ENCODE data around the gene RAI2.

RAI2 gene

DNA sequence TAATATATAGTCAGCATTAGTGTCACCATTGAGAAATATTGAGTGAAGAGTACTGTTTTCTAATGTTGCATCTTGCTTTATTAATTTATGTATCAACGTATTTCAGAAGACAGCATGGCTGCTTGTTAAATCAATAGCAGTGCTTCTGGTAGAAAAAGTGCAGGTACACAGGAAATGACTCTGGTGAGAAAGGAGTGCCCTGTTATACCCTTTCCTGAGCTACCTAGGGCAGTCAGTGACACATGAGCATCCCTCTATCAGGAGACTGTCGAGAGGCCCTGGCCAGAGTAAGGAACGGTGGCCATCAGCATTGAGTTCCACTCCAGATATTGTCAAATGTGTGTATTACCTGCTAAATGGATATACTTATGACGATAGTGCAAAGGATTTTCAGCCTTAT, 81.7 kb downstream of the RAI2 start:
- DNase-seq (ENCODE audit: low spot score), result no peak

DNA sequence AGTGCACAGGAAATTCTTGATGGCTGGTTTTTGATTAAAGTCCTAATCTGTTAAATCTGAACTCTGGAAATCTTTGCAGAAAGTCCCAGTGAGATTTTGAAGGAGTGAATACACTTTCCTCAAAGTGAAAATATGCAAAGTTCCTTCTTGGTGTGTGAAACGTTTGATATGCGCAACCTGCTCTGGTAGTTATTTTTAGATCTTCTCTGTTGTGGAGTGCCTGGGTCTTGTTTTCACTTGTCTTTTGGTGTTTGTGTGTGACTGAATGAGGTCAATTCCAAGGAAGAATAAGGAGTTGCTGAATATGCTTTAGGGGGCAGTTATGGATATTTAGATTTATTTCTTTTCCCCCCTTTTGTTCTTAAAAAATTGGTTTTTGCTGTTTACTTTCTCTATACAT, 82.1 kb downstream of the RAI2 start:
- no peak for DNase-seq (ENCODE audit: low spot score)

DNA sequence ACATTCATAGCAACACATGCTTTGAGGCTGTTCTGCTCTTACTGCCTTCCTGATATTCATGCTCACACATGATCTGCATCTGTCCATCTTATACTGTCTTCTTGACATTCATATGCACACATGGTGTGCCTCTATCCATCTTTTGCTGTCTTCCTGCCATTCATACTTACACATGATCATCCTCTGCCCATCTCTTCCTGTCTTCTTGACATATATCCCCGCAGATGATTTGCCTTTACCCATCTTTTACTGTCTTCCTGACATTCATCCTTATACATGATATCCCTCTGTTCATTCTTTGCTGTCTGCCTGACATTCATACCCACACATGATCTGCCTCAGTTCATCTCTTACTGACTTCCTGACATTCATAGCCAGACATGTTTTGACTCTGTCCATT, 87.0 kb downstream of the RAI2 start:
- DNase-seq (ENCODE audit: low spot score), result no peak

DNA sequence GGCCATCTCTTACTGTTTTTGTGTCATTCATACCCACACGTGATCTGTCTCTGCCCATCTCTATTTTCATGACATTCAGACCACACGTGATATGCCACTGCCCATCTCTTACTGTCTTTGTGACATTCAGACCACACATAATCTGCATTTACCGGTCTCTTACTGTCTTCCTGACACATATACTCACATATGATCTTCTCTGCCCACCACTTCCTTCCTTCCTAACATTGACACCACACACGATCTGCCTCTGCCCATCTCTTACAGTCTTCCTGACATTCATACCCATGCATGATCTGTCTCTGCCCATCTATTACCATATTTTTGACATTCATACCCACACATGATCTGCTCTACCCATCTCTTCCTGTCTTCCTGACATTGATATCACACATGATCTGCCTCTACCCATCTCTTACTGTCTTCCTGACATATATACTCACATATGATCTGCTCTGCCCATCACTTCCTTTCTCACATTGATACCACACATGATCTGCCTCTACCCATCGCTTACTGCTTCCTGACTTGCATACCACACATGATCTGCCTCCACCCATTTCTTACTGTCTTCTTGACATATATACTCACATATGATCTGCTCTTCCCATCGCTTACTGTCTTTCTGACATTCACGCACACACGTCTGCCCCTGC, 87.7 kb downstream of the RAI2 start:
- no peak for DNase-seq (ENCODE audit: low spot score)

DNA sequence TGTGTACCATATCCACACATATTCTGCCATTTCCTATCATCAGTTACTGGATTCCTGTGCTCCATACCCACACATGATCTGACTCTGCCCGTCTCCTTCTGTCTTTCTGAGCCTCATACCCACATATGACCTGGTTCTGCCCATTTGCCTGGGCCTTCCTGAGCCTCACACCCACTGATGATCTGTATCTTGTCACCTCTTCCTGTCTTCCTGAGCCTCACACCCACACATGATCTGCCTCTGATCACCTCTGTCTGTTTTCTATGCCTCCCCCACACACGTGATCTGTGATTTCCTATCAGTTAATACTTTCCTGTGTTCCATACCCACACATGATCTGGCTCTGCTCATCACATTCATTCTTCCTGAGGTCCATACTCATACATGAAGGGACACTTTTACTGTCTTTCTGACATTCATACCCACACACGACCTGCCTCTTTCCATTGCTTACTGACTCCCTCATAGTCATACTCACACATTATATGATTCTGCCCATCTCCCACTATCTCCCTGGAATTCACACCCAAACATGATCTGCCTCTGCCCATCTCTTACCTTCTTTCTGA, 91.3 kb downstream of the RAI2 start:
- no peak for DNase-seq (ENCODE audit: low spot score)

DNA sequence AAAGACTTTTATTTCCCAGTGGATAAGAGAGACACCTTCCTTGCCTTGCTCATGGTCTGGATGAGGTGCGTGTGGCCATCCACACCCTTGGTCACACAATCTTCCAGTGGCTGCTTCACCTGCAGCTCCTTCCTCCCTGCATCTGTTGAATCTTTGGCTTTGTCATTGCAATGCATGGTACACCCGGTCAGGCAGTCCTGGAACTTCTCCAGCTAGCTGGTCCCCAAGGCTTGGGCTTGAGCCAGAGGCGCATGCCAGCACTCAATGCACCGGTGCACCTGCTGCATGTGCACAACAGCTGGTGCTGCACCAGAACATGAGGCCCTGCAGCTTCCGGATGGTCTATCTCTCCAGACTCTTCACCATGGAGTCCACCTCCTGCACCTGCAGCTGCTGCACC, 92.1 kb downstream of the RAI2 start:
- no peak for DNase-seq (ENCODE audit: low spot score)

DNA sequence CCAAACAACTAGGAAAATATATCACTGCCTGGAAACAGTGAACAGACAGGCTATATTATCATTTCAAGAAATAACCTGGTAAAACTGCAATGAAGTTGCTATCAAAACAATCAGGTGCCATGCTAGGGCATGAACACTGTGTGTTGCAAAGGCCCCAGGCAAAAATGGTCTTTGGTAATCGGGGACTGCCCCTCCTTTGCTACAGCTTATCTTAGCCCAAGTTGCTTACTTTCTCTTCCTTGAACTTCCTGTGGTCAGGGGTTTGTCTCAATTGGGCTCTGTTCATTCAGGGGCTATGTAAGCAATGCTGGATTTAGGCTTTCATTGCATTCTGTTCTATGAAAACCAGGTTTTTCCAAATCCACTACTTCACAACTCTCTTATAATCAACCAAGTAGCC, 93.4 kb downstream of the RAI2 start:
- DNase-seq (ENCODE audit: low spot score), result no peak

DNA sequence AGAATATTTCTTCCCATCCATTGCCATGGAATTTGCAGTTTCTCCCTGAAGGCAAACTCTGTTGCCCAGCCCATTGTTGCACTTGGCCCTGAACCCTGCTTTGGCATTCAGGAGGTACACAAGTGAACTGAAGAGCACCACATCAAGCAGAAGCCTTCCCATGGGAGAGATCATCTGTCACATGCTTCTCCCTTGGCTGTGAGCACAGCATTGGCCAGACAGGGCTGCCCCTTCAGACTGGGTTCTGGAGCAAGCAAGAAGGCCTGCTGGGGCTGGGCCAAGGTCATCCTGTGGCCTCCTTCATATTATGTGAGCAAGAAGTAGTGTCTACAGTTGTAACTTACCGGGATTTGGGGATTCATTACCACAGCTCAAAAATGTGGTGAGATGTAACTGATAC, 101.1 kb downstream of the RAI2 start:
- no peak for DNase-seq (ENCODE audit: low spot score)

DNA sequence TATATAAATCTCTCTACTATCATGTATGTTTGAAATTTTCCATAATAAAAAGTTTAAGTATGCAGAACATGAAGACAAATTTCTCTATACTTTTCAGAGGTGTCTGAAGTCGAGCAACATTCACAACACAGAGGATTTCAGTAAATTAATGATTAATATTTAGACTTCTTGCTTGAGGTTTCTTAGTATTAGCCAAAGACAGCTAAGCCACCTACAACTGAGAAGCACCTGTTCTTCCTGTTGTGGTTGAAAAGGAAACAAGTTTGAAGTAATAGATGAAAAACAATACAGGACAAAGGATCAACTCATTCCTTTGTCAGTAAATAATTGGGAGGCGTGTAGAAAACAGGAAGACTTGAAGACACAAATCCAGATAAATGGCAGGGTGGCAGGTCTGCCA, 102.7 kb downstream of the RAI2 start:
- no peak for DNase-seq (ENCODE audit: low spot score)

DNA sequence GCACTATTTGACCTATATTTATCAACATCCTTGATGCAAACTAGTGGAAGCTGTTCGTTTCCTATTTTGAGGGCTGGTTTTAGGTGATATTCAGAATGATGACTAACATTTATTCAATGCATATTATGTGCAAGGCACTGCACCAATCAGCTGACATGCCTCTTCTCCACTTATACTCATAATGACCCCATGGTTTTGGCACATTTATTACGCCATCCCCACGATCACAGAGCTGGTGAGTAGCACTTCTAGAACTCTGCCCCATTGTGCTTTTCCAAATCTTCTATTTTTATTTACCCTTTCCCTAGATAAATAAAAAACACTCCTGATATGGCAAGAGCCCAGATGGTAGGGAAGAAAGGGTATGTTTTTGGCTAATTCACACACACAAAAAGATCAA, 110.7 kb downstream of the RAI2 start:
- no peak for DNase-seq (ENCODE audit: low spot score)

All from COLO829 (cell line).